GM12878 (cell line): ENCODE results near the gene SLC9B1. TPM values are rescaled to one million over a fixed set of nuclear protein-coding genes. Genes with fewer than 3 reads are reported as not detected.

Experiments used
- polyA plus RNA-seq, 11 experiments: library from polyadenylated mRNA; depleted of rRNA in 4 of 11; unstranded in 6 of 11; stranded (reverse) in 5 of 11; fragments of >200 nt; fragmentation: Nextera tagmentation in 4 of 11; fragmentation: Illumina TruSeq in 1 of 11; extraction: Ambion mirVana in 4 of 11; extraction: Trizol in 1 of 11; gene quantifications; 1 replicate in 1 of 11; 2 replicates in 10 of 11; pipeline versions ENCODE4 v1.2.1 to v1.2.3, GENCODE V29; 2011 to 2016; ENCODE audit warnings: inconsistent platforms in 2 of 11, missing spikeins in 2 of 11, low read depth in 1 of 11
- total RNA-seq, 4 experiments: library from RNA; depleted of rRNA in 3 of 4; stranded (reverse); fragments of >200 nt in 3 of 4; fragmentation: Illumina TruSeq in 1 of 4; extraction: Trizol in 1 of 4; gene quantifications; 2 replicates each; pipeline versions ENCODE4 v1.2.1 to v1.2.3, GENCODE V29; 2013 to 2021

The SLC9B1 gene
- total and polyA plus RNA-seq, 10 of the 15 experiments (the other 5 are each of a cell fraction or from before 2014, with no cell fraction given): 1.0 to 3.5 (median 1.8) TPM

Other genes starting within 250 kb of the SLC9B1 start
- gene UBE2D3, start 192.2 kb downstream of the SLC9B1 start, total RNA-seq (2014; rRNA removed): 496 and 526 TPM in 2 replicates
- 304 and 308 TPM in 2 replicates for gene UBE2D3, start 192.2 kb downstream of the SLC9B1 start, total RNA-seq (2014; rRNA removed; fragmentation: Illumina TruSeq; extraction: Trizol)
- gene UBE2D3, start 192.2 kb downstream of the SLC9B1 start, total RNA-seq (2021): 284 and 293 TPM in 2 replicates
- gene UBE2D3, start 192.2 kb downstream of the SLC9B1 start, polyA plus RNA-seq (2011; rRNA removed): 572 and 603 TPM in 2 replicates
- 532 and 673 TPM in 2 replicates for gene UBE2D3, start 192.2 kb downstream of the SLC9B1 start, polyA plus RNA-seq (2014; fragmentation: Illumina TruSeq; extraction: Trizol)
- gene UBE2D3, start 192.2 kb downstream of the SLC9B1 start, polyA plus RNA-seq (2014; fragmentation: Nextera tagmentation; extraction: Ambion mirVana): 100 to 1,000 TPM; 162 to 186 TPM
- gene UBE2D3, start 192.2 kb downstream of the SLC9B1 start, polyA plus RNA-seq (2014; rRNA removed): 329 and 344 TPM in 2 replicates
- gene UBE2D3, start 192.2 kb downstream of the SLC9B1 start, polyA plus RNA-seq (2016; fragmentation: Nextera tagmentation; extraction: Ambion mirVana): 100 to 1,000 TPM; 460 to 472 TPM
- 33.4 and 39.6 TPM in 2 replicates for gene CISD2, start 150.7 kb downstream of the SLC9B1 start, total RNA-seq (2014; rRNA removed)
- gene CISD2, start 150.7 kb downstream of the SLC9B1 start, total RNA-seq (2014; rRNA removed; fragmentation: Illumina TruSeq; extraction: Trizol): 34.0 and 35.4 TPM in 2 replicates
- gene CISD2, start 150.7 kb downstream of the SLC9B1 start, total RNA-seq (2021): 29.1 and 31.7 TPM in 2 replicates
- 42.4 and 75.5 TPM in 2 replicates for gene CISD2, start 150.7 kb downstream of the SLC9B1 start, polyA plus RNA-seq (2011; rRNA removed)
- 31.4 and 36.2 TPM in 2 replicates for gene CISD2, start 150.7 kb downstream of the SLC9B1 start, polyA plus RNA-seq (2014; fragmentation: Illumina TruSeq; extraction: Trizol)
- gene CISD2, start 150.7 kb downstream of the SLC9B1 start, polyA plus RNA-seq (2014; fragmentation: Nextera tagmentation; extraction: Ambion mirVana): 10 to 100 TPM; 52.3 to 55.9 TPM
- 28.6 and 29.5 TPM in 2 replicates for gene CISD2, start 150.7 kb downstream of the SLC9B1 start, polyA plus RNA-seq (2014; rRNA removed)
- 100 to 1,000 TPM; 128 to 132 TPM for gene CISD2, start 150.7 kb downstream of the SLC9B1 start, polyA plus RNA-seq (2016; fragmentation: Nextera tagmentation; extraction: Ambion mirVana)
- gene SLC9B2, start 57.1 kb upstream of the SLC9B1 start, total RNA-seq (2014; rRNA removed): 25.0 and 27.6 TPM in 2 replicates
- gene SLC9B2, start 57.1 kb upstream of the SLC9B1 start, total RNA-seq (2014; rRNA removed; fragmentation: Illumina TruSeq; extraction: Trizol): 25.2 and 26.7 TPM in 2 replicates
- gene SLC9B2, start 57.1 kb upstream of the SLC9B1 start, total RNA-seq (2021): 25.7 TPM in 2 replicates
- gene SLC9B2, start 57.1 kb upstream of the SLC9B1 start, polyA plus RNA-seq (2011; rRNA removed): 15.8 and 20.4 TPM in 2 replicates
- gene SLC9B2, start 57.1 kb upstream of the SLC9B1 start, polyA plus RNA-seq (2014; fragmentation: Illumina TruSeq; extraction: Trizol): 27.7 and 35.1 TPM in 2 replicates
- gene SLC9B2, start 57.1 kb upstream of the SLC9B1 start, polyA plus RNA-seq (2014; fragmentation: Nextera tagmentation; extraction: Ambion mirVana): 10 to 100 TPM in 1 of 2 experiments, 1 to 10 TPM in 1; 8.9 to 10.7 TPM
- 22.3 and 24.5 TPM in 2 replicates for gene SLC9B2, start 57.1 kb upstream of the SLC9B1 start, polyA plus RNA-seq (2014; rRNA removed)
- 10 to 100 TPM; 30.6 to 32.5 TPM for gene SLC9B2, start 57.1 kb upstream of the SLC9B1 start, polyA plus RNA-seq (2016; fragmentation: Nextera tagmentation; extraction: Ambion mirVana)
- 26.4 and 31.3 TPM in 2 replicates for gene BDH2, start 80.1 kb upstream of the SLC9B1 start, total RNA-seq (2014; rRNA removed)
- 31.3 and 33.9 TPM in 2 replicates for gene BDH2, start 80.1 kb upstream of the SLC9B1 start, total RNA-seq (2014; rRNA removed; fragmentation: Illumina TruSeq; extraction: Trizol)
- 19.7 and 20.9 TPM in 2 replicates for gene BDH2, start 80.1 kb upstream of the SLC9B1 start, total RNA-seq (2021)
- 39.4 and 54.3 TPM in 2 replicates for gene BDH2, start 80.1 kb upstream of the SLC9B1 start, polyA plus RNA-seq (2011; rRNA removed)
- 25.9 and 29.5 TPM in 2 replicates for gene BDH2, start 80.1 kb upstream of the SLC9B1 start, polyA plus RNA-seq (2014; fragmentation: Illumina TruSeq; extraction: Trizol)
- 10 to 100 TPM; 41.0 to 47.3 TPM for gene BDH2, start 80.1 kb upstream of the SLC9B1 start, polyA plus RNA-seq (2014; fragmentation: Nextera tagmentation; extraction: Ambion mirVana)
- gene BDH2, start 80.1 kb upstream of the SLC9B1 start, polyA plus RNA-seq (2014; rRNA removed): 27.0 and 34.2 TPM in 2 replicates
- 10 to 100 TPM; 33.0 to 33.1 TPM for gene BDH2, start 80.1 kb upstream of the SLC9B1 start, polyA plus RNA-seq (2016; fragmentation: Nextera tagmentation; extraction: Ambion mirVana)
- 20.1 and 29.3 TPM in 2 replicates for gene CENPE, start 178.6 kb upstream of the SLC9B1 start, total RNA-seq (2014; rRNA removed)
- 53.6 and 53.7 TPM in 2 replicates for gene CENPE, start 178.6 kb upstream of the SLC9B1 start, total RNA-seq (2014; rRNA removed; fragmentation: Illumina TruSeq; extraction: Trizol)
- 35.6 and 42.6 TPM in 2 replicates for gene CENPE, start 178.6 kb upstream of the SLC9B1 start, total RNA-seq (2021)
- gene CENPE, start 178.6 kb upstream of the SLC9B1 start, polyA plus RNA-seq (2011; rRNA removed): 17.1 and 40.9 TPM in 2 replicates
- gene CENPE, start 178.6 kb upstream of the SLC9B1 start, polyA plus RNA-seq (2014; fragmentation: Illumina TruSeq; extraction: Trizol): 30.3 and 49.6 TPM in 2 replicates
- 10 to 100 TPM; 10.2 to 17.5 TPM for gene CENPE, start 178.6 kb upstream of the SLC9B1 start, polyA plus RNA-seq (2014; fragmentation: Nextera tagmentation; extraction: Ambion mirVana)
- gene CENPE, start 178.6 kb upstream of the SLC9B1 start, polyA plus RNA-seq (2014; rRNA removed): 10.8 and 16.9 TPM in 2 replicates
- 10 to 100 TPM; 40.6 to 41.4 TPM for gene CENPE, start 178.6 kb upstream of the SLC9B1 start, polyA plus RNA-seq (2016; fragmentation: Nextera tagmentation; extraction: Ambion mirVana)